ENCODE measurements around the gene TMED9. TPM values are rescaled to one million over a fixed set of nuclear protein-coding genes. Genes with fewer than 3 reads are reported as not detected.

The TMED9 gene
- polyA plus RNA-seq, 1 donor from 2014 or later: 96.6 TPM

GRCh38 chr5:177595991-177596774, 4.2 kb downstream of the TMED9 start:
- Mint-ChIP-seq H3K36me3 (peaks cover 1% of the 10 kb centered on the region), H3K4me3 (peak overlapping the region in 1 of 4 donors; percentile 62), H3K27ac (peak overlapping the region in 1 of 3 donors; percentile 23), H3K4me1 (peaks cover 21 to 30% (median 27%) of the 10 kb centered on the region in 3 donors), H3K27me3 (no peaks in the 10 kb centered on the region), H3K9me3 (no peaks in the 10 kb centered on the region)

DNA sequence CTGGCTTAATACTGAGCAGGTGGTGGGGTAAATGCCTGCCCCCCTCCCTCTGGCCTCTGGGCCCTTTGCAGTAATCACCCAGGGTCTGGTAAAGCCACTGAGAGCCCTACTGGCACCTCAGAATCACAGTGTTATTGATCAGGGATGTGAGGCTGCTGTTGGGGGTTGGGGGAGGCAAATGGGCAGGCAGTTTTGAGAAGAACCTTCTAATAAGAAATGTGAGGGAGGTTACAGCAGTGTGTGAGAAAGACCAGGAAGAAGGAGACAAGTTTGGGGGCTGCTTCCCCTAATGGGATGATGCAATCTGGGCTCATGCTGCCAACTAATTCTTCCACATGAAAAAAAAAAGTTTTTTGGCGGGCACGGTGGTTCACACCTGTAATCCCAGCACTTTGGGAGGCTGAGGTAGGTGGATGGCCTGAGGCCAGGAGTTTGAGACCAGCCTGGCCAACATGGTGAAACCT, 4.8 kb downstream of the TMED9 start:
- Mint-ChIP-seq H3K27ac (no peak overlapping the region), H3K36me3 (peaks cover 1% of the 10 kb centered on the region), H3K27me3 (no peaks in the 10 kb centered on the region), H3K9me3 (no peaks in the 10 kb centered on the region), H3K4me1 (peaks cover 22 to 33% (median 30%) of the 10 kb centered on the region in 3 donors), H3K4me3 (peak overlapping the region in 1 of 4 donors; percentile 62)

DNA sequence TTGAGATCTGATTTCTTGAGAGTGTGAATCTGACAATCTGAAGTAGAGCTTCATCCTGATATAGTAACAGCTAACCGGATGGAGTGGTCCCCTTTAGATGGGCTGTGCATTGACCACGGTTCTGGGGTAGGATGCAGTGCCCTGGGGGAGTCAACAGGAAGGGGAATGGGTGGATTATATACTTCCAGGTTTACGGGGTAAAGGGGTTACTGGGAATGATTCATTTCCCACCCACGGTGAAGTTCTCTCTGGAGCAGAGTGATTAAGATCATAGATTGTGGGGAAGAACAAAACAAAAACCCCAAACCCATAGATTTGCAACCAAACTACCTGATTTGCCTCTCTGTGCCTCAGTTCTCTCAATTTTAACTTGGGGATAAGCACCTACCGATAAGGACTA, 6.5 kb downstream of the TMED9 start:
- Mint-ChIP-seq H3K27ac (peak overlapping the region in 2 of 3 donors; percentile 23 to 77), H3K4me1 (peaks cover 26 to 28% (median 28%) of the 10 kb centered on the region in 3 donors), H3K36me3 (no peaks in the 10 kb centered on the region), H3K4me3 (peak overlapping the region; percentile 65 to 92 (median 88)), H3K9me3 (no peaks in the 10 kb centered on the region), H3K27me3 (no peaks in the 10 kb centered on the region)

- peaks cover 28% of the 10 kb centered on the region in 3 donors for H3K4me1 Mint-ChIP-seq
- no peaks in the 10 kb centered on the region for H3K27me3 Mint-ChIP-seq
- H3K9me3 Mint-ChIP-seq: no peaks in the 10 kb centered on the region
- H3K36me3 Mint-ChIP-seq: no peaks in the 10 kb centered on the region
- peak within 1 kb of the TSS; percentile 92 to 93 (median 92) for H3K27ac Mint-ChIP-seq
- H3K4me3 Mint-ChIP-seq: peak within 1 kb of the TSS; percentile 87 to 96 (median 92)
Measured at GRCh38 chr5:177599731-177600507, 7.9 kb downstream of the TMED9 start, which contains the start of gene B4GALT7. Gene B4GALT7, plus strand, starts transcription at chr5:177600132. Its CDS starts 79 bp downstream, at chr5:177600211.

DNA sequence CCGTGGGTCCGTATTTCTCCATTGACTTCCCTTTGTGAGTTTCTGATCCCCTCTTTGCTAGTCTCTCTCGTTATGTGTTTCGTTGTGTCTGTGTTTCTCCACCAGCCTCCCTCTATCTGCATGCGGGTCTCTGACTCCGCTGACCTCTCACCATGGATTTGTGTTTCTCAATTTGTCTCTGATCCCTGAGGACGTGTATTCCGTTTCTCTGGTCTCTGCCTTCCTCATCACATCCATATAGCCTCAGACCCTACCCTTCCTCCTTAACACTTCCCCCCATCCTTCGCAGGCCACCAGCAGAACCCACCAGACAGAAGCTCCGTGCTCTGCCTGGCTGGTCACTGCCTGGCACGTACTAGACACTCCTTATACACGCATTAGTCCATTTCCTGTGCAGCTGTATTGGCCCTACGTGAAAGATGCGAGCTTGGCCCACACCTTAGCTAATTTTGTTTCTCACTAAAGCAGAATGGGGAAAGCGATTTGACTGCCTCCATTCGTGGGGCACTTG, 8.6 kb downstream of the TMED9 start:
- Mint-ChIP-seq H3K36me3 (no peaks in the 10 kb centered on the region), H3K4me1 (peaks cover 28 to 30% (median 28%) of the 10 kb centered on the region in 3 donors), H3K4me3 (peak overlapping the region; percentile 87 to 96 (median 92)), H3K27me3 (no peaks in the 10 kb centered on the region), H3K27ac (peak overlapping the region; percentile 92 to 93 (median 92)), H3K9me3 (no peaks in the 10 kb centered on the region)

GRCh38 chr5:177601126-177601525, 9.1 kb downstream of the TMED9 start:
- Mint-ChIP-seq H3K4me3 (peak overlapping the region; percentile 87 to 96 (median 92)), H3K27ac (peak overlapping the region; percentile 92 to 93 (median 92)), H3K9me3 (no peaks in the 10 kb centered on the region), H3K4me1 (peaks cover 28 to 31% (median 28%) of the 10 kb centered on the region in 3 donors), H3K36me3 (peaks cover 3% of the 10 kb centered on the region), H3K27me3 (no peaks in the 10 kb centered on the region)

DNA sequence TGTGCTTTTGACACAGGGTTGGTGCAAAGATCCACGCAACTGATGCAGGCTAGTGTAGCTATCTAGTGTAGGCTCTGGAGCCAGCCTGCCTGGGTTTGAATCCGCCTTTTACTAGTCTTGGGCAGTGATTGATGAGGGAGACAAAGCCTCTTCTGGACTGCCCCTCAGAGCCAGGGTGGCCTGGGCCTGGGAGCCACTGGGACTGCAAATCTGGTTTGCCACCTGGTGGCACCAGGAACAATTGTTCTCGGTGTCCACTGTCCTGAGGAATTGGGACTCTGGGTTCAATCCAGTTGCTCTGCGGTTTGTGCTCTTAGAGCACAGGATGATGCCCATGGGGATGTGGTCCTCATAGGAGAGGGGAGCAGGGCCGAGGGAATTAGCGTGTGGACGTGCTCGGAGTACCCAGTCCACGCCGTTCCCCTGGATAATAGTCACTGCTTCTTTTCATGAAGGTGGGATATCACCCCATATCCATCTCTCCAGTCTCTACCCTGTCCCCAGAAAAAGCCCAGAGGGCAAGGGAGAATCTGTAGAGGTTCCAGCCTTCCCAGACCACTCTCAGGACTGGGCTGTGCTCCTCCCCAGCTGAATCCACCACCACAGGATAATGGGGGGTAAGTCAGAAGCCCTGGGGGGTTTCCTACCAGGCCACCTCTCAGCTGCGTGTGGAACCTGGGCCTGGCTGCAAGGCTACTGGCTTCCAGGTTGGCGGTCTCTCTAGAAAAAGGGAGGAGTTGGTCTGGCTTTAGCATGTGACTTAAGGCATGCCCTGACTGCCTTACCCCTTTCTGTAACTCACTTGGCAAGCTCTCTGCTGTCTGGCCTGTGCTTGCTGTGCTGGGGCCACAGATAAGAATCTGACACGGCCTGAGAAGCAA, 9.8 kb downstream of the TMED9 start:
- H3K9me3 Mint-ChIP-seq: no peaks in the 10 kb centered on the region
- H3K4me3 Mint-ChIP-seq: peak overlapping the region; percentile 77 to 96 (median 90)
- H3K27ac Mint-ChIP-seq: peak overlapping the region in 2 of 3 donors; percentile 92 to 93
- peaks cover 4% of the 10 kb centered on the region for H3K36me3 Mint-ChIP-seq
- H3K27me3 Mint-ChIP-seq: no peaks in the 10 kb centered on the region
- H3K4me1 Mint-ChIP-seq: peaks cover 32 to 34% (median 33%) of the 10 kb centered on the region in 3 donors

DNA sequence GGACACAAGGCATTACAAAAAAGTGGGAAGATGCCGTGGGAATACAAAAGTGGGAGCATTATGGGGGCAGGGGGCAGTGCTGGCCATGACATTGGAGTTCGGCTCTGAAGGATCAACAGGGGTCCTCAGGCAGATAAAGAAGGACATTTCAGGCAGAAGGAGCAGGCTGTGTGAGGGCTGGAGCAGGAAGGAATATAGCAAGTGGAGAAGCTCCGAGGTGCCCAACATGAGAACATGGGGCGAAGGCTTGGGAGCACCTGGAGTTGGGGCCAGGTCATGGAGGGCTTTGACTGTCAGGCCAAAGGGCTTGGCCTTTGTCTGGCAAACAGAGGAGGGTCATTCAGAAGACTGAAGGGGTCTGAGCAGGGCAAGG, 10.4 kb downstream of the TMED9 start:
- Mint-ChIP-seq H3K9me3 (no peaks in the 10 kb centered on the region), H3K27ac (peak overlapping the region in 2 of 3 donors; percentile 43 to 92), H3K36me3 (peaks cover 4% of the 10 kb centered on the region), H3K4me1 (peaks cover 35 to 37% (median 35%) of the 10 kb centered on the region in 3 donors), H3K4me3 (peak overlapping the region in 1 of 4 donors; percentile 68), H3K27me3 (no peaks in the 10 kb centered on the region)

- peak overlapping the region in 2 of 4 donors; percentile 37 to 68 for H3K4me3 Mint-ChIP-seq
- peaks cover 4% of the 10 kb centered on the region for H3K36me3 Mint-ChIP-seq
- peak overlapping the region in 2 of 3 donors; percentile 27 to 46 for H3K27ac Mint-ChIP-seq
- peaks cover 27 to 31% (median 31%) of the 10 kb centered on the region in 3 donors for H3K4me1 Mint-ChIP-seq
- no peaks in the 10 kb centered on the region for H3K9me3 Mint-ChIP-seq
- H3K27me3 Mint-ChIP-seq: no peaks in the 10 kb centered on the region
Measured at GRCh38 chr5:177603631-177604030, 11.6 kb downstream of the TMED9 start.

- Mint-ChIP-seq H3K27ac (no peak overlapping the region), H3K4me1 (peaks cover 22 to 27% (median 26%) of the 10 kb centered on the region in 3 donors), H3K4me3 (no peak overlapping the region)
Measured at GRCh38 chr5:177604116-177604521, 12.1 kb downstream of the TMED9 start.

GRCh38 chr5:177604656-177605055, 12.7 kb downstream of the TMED9 start:
- Mint-ChIP-seq H3K4me3 (no peak overlapping the region), H3K27ac (peak overlapping the region in 1 of 3 donors; percentile 73), H3K9me3 (no peaks in the 10 kb centered on the region), H3K27me3 (no peaks in the 10 kb centered on the region), H3K4me1 (peaks cover 21 to 25% (median 25%) of the 10 kb centered on the region in 3 donors), H3K36me3 (peaks cover 4% of the 10 kb centered on the region)

More at GRCh38 chr5:177604116-177604521, 12.1 kb downstream of the TMED9 start:
- no peaks in the 10 kb centered on the region for H3K27me3 Mint-ChIP-seq
- peaks cover 4% of the 10 kb centered on the region for H3K36me3 Mint-ChIP-seq
- H3K9me3 Mint-ChIP-seq: no peaks in the 10 kb centered on the region

- H3K4me1 Mint-ChIP-seq: peaks cover 21 to 25% (median 25%) of the 10 kb centered on the region in 3 donors
- H3K36me3 Mint-ChIP-seq: peaks cover 4% of the 10 kb centered on the region
- H3K4me3 Mint-ChIP-seq: no peak overlapping the region
- H3K27me3 Mint-ChIP-seq: no peaks in the 10 kb centered on the region
- H3K27ac Mint-ChIP-seq: peak overlapping the region in 1 of 3 donors; percentile 88
- H3K9me3 Mint-ChIP-seq: no peaks in the 10 kb centered on the region
Measured at GRCh38 chr5:177605078-177605477, 13.1 kb downstream of the TMED9 start.

DNA sequence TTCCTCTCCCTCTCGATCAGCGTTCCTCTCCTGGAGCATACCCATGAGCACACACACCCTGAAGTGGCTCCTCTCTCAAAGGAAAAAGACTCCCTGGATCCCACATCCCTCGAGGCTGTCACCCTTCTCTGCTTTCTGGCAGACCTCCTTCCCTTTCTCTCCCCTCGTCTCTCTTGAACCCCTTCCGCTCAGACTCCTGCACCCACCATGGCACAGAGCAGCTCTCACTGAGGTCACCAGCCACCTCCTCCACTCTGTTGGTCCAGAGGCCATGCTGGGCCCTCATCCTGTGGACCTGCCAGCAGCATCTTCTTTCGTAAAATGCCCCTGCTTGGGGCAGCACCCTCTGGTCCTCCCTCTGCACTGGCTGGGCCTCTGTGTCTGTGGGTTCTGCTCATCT, 13.7 kb downstream of the TMED9 start:
- no peaks in the 10 kb centered on the region for H3K9me3 Mint-ChIP-seq
- H3K4me1 Mint-ChIP-seq: peaks cover 17 to 21% (median 21%) of the 10 kb centered on the region in 3 donors
- H3K27ac Mint-ChIP-seq: peak overlapping the region; percentile 27 to 88 (median 87)
- H3K4me3 Mint-ChIP-seq: no peak overlapping the region
- peaks cover 4% of the 10 kb centered on the region for H3K36me3 Mint-ChIP-seq
- no peaks in the 10 kb centered on the region for H3K27me3 Mint-ChIP-seq
